ENCODE data around the gene CNTNAP2. TPM values are rescaled to one million over a fixed set of nuclear protein-coding genes. Genes with fewer than 3 reads are reported as not detected.

Gene CNTNAP2
- total and polyA plus RNA-seq, 9 donors: 0.24 to 7.0 (median 1.5) TPM

DNA sequence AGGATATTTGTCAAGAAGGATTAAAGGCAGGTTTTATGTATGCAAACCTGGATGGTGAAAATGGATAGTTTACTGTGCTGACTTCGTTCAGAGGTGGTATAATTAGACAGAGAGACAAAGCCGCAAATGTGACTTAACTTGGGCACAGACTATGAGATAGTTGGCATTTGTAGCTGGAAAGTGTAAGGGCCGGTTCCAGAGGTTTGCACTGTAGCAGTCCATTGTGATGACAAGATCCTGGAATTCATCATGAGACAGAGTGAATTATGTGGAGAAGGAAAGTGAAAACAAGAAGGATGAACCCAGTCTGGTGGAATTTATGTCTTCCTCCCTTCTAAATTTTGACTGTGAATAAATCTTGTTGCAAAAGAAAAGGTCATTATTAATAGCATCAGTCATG is 139.0 kb downstream of the CNTNAP2 start:
- WGBS, 3 donors: 61 to 64% (median 62%) methylated on average over 3 of the region's 3 CpGs
- Histone ChIP-seq H3K9me3 (no peaks in the 10 kb centered on the region), H3K27me3 (no peaks in the 10 kb centered on the region), H3K27ac (no peak overlapping the region), H3K4me1 (ENCODE audit: insufficient read depth) (no peaks in the 10 kb centered on the region), H3K36me3 (no peaks in the 10 kb centered on the region), H3K4me3 (no peak overlapping the region)
- intact Hi-C loops (cut with DNase I): no loop called here
- DNase-seq: no peak
- TF ChIP-seq CTCF (IDR thresholded peaks at IDR 0.05) (no peak), EP300 (IDR thresholded peaks at IDR 0.05) (no peak), POLR2A (IDR thresholded peaks at IDR 0.05) (no peak)

GRCh38 chr7:146262527-146262926 is 145.9 kb downstream of the CNTNAP2 start:
- Histone ChIP-seq H3K27ac (no peak overlapping the region), H3K27me3 (no peaks in the 10 kb centered on the region), H3K4me1 (ENCODE audit: insufficient read depth) (no peaks in the 10 kb centered on the region), H3K4me3 (no peak overlapping the region), H3K36me3 (no peaks in the 10 kb centered on the region), H3K9me3 (no peaks in the 10 kb centered on the region)
- WGBS, 3 donors: 62 to 66% (median 65%) methylated on average over 1 of the region's 1 CpG
- intact Hi-C loops (cut with DNase I): no loop called here
- no peak for DNase-seq
- TF ChIP-seq POLR2A (IDR thresholded peaks at IDR 0.05): no peak
- TF ChIP-seq EP300 (IDR thresholded peaks at IDR 0.05): no peak
- no peak for TF ChIP-seq CTCF (IDR thresholded peaks at IDR 0.05)

DNA sequence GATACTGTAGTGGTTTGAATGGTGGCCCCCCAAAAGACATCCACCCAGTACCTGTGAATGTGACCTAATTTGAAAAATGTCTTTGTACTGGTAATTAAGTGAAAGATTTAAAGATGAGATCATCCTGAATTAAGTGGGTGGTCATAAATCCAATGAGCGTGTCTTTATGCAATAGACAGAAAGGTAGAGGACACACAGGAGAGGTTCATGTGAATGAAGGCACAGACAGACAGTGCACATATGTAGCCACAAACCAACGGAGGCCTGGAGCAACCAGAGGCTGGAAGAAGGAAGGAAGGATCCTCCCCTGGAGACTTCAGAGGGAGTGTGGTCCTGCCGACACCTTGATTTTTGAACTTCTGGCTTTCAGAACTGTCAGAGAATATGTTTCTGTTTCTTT is 160.3 kb downstream of the CNTNAP2 start:
- intact Hi-C loops (cut with DNase I): no loop called here
- no peak for DNase-seq
- 88 to 91% (median 89%) methylated on average over 3 of the region's 3 CpGs for WGBS, 3 donors
- Histone ChIP-seq H3K36me3 (no peaks in the 10 kb centered on the region), H3K4me3 (no peak overlapping the region), H3K27me3 (peaks cover 2% of the 10 kb centered on the region), H3K27ac (no peak overlapping the region), H3K9me3 (no peaks in the 10 kb centered on the region), H3K4me1 (ENCODE audit: insufficient read depth) (no peaks in the 10 kb centered on the region)
- no peak for TF ChIP-seq EP300 (IDR thresholded peaks at IDR 0.05)
- TF ChIP-seq CTCF (IDR thresholded peaks at IDR 0.05): no peak
- no peak for TF ChIP-seq POLR2A (IDR thresholded peaks at IDR 0.05)

GRCh38 chr7:146285418-146285817 is 168.8 kb downstream of the CNTNAP2 start:
- WGBS, 3 donors: 80 to 91% (median 87%) methylated on average over 1 to 3 of the region's 3 CpGs
- no peak overlapping the region for H3K4me3 ChIP-seq
- no peaks in the 10 kb centered on the region for H3K36me3 ChIP-seq
- H3K27me3 ChIP-seq: no peaks in the 10 kb centered on the region
- no peak for DNase-seq
- no peak overlapping the region for H3K27ac ChIP-seq
- TF ChIP-seq CTCF (IDR thresholded peaks at IDR 0.05): no peak
- TF ChIP-seq EP300 (IDR thresholded peaks at IDR 0.05): no peak
- TF ChIP-seq POLR2A (IDR thresholded peaks at IDR 0.05): no peak
- H3K9me3 ChIP-seq: no peaks in the 10 kb centered on the region
- no peaks in the 10 kb centered on the region for H3K4me1 ChIP-seq (ENCODE audit: insufficient read depth)
- intact Hi-C loops (cut with DNase I): no loop called here

- Histone ChIP-seq H3K27ac (no peak overlapping the region), H3K36me3 (no peaks in the 10 kb centered on the region), H3K4me3 (no peak overlapping the region), H3K4me1 (ENCODE audit: insufficient read depth) (no peaks in the 10 kb centered on the region), H3K27me3 (no peaks in the 10 kb centered on the region), H3K9me3 (no peaks in the 10 kb centered on the region)
- TF ChIP-seq POLR2A (IDR thresholded peaks at IDR 0.05) (no peak), CTCF (IDR thresholded peaks at IDR 0.05) (no peak), EP300 (IDR thresholded peaks at IDR 0.05) (no peak)
- intact Hi-C loops (cut with DNase I): no loop called here
- 85 to 91% (median 88%) methylated on average over 3 of the region's 3 CpGs for WGBS, 3 donors
- no peak for DNase-seq
Measured at GRCh38 chr7:146290746-146291145, 174.1 kb downstream of the CNTNAP2 start.
